Measurements from ENCODE around the gene RASGEF1B.

DNA sequence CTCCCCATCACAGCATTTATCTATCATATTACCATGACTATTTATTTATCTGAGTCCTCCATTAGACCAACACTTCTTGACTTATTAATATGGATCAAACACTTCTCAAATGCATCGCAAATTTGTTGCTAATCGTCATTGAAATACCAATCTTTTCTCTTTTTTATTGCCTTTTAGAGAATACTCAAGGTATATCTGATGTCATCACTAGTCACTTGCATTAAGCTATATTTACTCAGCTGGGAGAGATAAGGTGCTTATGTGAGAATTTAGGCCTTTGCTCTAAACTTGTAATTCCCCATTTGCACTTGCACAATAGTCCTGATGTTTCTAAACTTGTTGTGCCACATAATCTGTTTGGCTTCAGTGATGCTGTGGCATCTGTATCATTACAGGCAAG is 95.0 kb downstream of the RASGEF1B start:
- TF ChIP-seq, protein P1, sequence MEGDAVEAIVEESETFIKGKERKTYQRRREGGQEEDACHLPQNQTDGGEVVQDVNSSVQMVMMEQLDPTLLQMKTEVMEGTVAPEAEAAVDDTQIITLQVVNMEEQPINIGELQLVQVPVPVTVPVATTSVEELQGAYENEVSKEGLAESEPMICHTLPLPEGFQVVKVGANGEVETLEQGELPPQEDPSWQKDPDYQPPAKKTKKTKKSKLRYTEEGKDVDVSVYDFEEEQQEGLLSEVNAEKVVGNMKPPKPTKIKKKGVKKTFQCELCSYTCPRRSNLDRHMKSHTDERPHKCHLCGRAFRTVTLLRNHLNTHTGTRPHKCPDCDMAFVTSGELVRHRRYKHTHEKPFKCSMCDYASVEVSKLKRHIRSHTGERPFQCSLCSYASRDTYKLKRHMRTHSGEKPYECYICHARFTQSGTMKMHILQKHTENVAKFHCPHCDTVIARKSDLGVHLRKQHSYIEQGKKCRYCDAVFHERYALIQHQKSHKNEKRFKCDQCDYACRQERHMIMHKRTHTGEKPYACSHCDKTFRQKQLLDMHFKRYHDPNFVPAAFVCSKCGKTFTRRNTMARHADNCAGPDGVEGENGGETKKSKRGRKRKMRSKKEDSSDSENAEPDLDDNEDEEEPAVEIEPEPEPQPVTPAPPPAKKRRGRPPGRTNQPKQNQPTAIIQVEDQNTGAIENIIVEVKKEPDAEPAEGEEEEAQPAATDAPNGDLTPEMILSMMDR (IDR thresholded peaks at IDR 0.05), result no peak
- no peak for TF ChIP-seq POLR2A (IDR thresholded peaks at IDR 0.05)

Data from right lobe of liver (tissue), 4 donors.